ENCODE data around the gene KRTAP2-1.
"Not testable (repeated sequence)": the region's sequence is repeated elsewhere in the genome, so short reads cannot be mapped to it uniquely, and the experiment has no call there.

- not testable (repeated sequence) for TF ChIP-seq CTCF (IDR thresholded peaks at IDR 0.05 in 2 of 3, conservative IDR thresholded peaks at IDR 0.05 in 1 of 3; ENCODE audit: borderline replicate concordance in 1 of 3, insufficient read depth in 1 of 3, low read depth in 2 of 3, low read length in 2 of 3); JUND (IDR thresholded peaks at IDR 0.05); CEBPB (IDR thresholded peaks at IDR 0.05; ENCODE audit: low read depth)
Observed at GRCh38 chr17:40999563-40999962, 47.6 kb downstream of the KRTAP2-1 start, which contains the start of gene KRTAP3-2.

Measured in HCT116 (cell line).